NCI-H446 treated with DMSO at 0.1 percent for 48 hours (cell line): ENCODE data around the gene FER.
"Not testable (repeated sequence)": the region's sequence is repeated elsewhere in the genome, so short reads cannot be mapped to it uniquely, and the experiment has no call there.

Experiments used
- DNase-seq: peaks from one replicate; lab custom pipeline; 2025; lab: John Stamatoyannopoulos, UW

Gene FER

DNA sequence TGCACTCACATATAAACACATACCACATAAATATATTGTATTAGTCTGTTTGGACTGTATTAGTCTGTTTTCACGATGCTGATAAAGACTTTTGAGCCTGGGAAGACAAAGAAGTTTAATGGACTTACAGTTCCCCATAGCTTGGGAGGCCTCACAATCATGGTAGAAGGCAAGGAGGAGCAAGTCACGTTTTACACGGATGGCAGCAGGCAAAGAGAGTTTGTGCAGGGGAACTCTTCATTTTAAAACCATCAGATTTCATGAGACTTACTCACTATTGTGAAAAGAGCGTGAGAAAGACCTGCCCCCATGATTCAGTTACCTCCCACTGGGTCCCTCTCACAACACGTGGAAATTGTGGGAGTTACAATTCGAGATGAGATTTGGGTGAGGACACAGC, 133.4 kb downstream of the FER start:
- no peak for DNase-seq

DNA sequence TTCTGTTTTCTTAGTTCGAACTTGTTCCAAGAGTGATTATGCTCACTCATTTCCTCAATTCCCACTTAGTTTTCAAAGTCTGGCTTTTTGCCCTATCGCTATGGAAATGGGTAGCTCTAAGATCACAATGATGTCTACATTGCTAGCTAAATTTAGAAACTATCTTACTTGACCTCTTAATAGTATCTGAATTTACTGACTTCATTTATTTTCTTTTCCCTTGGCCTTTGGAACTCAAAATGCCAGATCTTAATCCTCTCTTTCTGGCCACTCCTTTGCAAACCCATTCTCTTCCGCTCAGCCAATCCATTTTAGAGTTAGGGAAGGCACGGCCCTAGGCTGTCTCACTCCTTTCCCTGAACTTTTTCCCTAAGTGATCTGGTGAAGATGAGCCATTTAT, 137.0 kb downstream of the FER start:
- peak; percentile 20 for DNase-seq

GRCh38 chr5:108898257-108898656, 150.6 kb downstream of the FER start:
- DNase-seq: no peak

DNA sequence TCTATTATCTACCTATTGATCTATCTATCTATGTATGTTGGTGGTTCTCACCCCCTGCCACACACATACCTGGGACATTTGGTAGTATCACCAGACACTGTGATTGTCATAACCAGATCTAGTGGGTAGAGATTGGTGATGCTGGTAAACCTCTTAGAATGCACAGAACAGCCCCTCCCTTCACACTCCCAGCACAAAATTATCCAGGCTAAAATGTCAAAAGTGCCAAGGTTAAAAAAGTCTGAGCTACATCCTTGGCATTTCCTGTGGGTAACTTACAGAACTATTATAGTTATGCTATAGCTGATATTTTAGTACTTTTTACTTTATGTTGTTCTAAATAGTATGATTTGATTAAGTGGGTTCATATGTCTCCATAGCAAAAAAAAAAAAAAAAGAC, 151.0 kb downstream of the FER start:
- DNase-seq: no peak

DNA sequence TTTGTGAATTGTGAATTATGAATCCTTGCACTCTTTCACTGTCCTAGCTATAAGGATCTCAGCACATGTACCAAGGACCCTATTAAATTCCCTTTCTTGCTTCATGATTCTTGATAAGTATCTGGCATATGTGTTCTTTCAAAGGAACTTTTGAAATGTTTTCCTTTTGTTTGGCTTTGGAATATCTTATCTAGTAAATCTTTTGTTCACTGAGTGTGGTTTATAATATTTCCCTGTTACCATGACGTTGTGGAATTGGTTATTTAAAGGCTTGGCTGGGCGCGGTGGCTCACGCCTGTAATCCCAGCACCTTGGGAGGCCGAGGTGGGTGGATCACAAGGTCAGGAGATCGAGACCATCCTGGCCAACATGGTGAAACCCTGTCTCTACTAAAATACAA, 151.5 kb downstream of the FER start:
- not testable (repeated sequence) for DNase-seq

GRCh38 chr5:108900668-108901067, 153.0 kb downstream of the FER start:
- no peak for DNase-seq

DNA sequence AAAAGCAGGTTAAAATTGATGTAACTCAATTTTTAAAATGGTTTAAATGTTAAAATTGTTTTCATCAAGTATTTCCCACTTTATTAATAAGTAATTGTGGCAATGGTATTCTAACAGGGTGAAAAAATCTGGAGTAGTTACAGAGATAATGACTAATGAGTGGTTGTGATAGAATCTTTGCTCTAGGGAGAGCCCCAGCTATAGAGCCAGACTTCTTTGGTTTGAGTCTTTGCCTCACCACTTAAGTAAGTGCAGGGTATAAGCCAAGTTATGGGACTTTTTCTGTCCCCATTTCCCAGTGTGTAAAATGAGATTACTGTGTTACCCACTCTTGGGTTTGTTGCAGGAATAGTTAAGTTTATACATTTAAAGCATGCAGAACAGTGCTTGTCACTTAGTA, 158.1 kb downstream of the FER start:
- no peak for DNase-seq

- DNase-seq: no peak
Observed at GRCh38 chr5:108910627-108911026, 162.9 kb downstream of the FER start.

DNA sequence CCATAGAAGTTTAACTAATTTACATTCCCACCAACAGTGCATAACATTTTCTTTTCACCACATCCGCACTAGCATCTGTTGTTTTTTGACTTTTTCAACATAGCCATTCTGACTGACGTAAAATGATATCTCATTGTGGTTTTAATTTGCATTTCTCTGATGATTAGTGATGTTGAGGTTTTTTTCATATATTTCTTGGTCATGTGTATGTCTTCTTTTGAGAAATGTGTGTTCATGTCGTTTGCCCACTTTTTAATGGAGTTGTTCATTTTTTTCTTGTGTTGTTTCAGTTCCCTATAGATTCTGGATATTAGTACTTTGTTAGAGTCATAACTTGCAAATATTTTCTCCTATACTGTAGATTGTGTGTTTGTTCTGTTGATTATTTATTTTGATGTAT, 163.4 kb downstream of the FER start:
- DNase-seq: no peak

DNA sequence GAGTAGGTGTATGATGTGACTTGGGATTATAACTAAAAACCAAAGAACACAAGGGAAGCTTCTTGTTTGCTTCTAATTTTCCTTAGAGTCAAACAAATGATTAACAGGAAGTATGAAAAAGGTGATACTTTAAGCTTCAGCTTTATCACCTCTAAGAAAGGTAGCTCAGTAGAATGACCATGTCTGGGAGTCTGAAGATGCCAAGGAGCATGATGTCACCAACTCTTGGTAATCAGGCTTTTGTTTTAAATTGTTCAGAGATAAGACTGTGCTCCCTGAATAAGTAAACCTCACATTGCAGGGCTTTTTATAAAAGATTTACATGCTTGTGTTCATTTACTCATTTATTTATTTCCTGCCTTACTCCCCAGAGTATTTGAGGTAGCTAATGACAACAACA, 169.9 kb downstream of the FER start:
- DNase-seq: no peak

DNA sequence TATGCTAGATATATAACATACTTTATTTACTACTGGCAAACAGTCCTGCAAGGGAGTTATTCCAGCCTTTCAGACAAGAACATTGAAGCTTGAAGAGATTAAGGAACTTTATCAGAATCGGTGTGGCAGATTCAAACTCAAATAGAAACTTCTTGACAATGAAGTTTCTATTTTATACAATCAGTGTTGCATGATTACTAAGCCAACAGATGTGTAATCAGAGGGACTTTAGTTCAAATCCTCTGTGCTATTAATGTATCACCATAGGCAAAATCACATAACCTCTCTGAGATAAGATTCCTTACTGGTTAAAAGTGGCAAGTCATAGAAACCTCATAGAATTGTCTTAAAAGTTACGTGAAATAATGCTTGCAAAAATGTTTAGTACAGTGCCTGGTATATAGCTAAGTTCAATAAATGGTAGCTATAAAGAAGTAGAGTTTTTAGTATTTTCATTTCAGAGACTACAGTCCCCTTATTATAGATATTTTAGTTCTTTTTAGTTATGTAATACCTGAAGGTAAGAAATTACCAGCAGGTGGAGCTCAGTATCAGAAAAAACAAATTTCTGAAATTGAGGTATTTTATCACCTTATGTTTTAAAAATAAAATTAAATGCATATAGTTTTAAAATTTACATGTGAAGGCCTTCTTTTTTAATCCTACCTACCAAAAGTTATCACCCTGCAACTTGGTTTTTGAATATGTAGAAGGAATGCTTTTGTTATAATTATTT, 172.1 kb downstream of the FER start:
- no peak for DNase-seq

GRCh38 chr5:108924457-108924961, 176.8 kb downstream of the FER start:
- no peak for DNase-seq

- DNase-seq: no peak
Observed at GRCh38 chr5:108925073-108925472, 177.4 kb downstream of the FER start.

DNA sequence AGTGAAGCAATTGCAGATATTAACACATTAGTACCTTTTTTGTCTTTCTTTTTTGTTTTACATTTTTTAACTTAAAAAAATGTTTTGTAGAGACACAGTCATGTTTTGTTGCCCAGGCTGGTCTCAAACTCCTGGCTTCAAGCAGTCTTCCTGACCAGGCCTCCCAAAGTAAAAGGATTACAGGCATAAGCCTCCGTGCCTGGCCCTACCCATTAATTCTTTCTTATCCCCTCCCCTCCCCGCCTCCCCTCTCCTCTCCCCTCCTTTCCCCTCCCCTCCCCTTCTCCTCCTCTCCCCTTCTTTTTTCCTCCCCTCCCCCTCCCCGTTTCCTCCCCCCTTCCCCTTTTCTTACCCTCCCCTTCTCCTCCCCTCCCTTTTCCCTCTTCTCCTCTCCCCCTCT, 182.4 kb downstream of the FER start:
- DNase-seq: no peak

GRCh38 chr5:108935611-108936010, 187.9 kb downstream of the FER start:
- DNase-seq: no peak

- DNase-seq: no peak
Observed at GRCh38 chr5:108937221-108937620, 189.5 kb downstream of the FER start.

GRCh38 chr5:108940506-108940905, 192.8 kb downstream of the FER start:
- no peak for DNase-seq

GRCh38 chr5:108941746-108942145, 194.0 kb downstream of the FER start:
- no peak for DNase-seq

GRCh38 chr5:108942701-108943100, 195.0 kb downstream of the FER start:
- no peak for DNase-seq

DNA sequence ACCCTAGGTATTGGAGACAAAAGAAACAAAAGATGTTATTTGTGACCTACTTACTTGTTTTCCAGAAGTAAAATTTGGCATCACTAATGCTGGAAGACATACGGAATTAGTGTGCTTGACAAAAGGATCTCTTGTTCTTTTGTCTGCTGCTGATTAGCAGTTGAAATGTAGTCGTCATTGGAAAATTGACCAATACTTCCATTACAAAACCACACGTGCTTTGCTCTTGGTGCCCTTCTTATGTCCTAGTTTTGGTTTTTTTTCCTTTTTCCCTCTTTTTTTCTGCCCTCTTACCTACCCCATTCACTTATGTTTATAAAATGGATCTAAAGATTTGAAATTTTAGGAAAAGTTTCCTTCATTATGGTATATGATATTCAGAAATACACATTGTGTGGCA, 197.4 kb downstream of the FER start:
- no peak for DNase-seq

- no peak for DNase-seq
Observed at GRCh38 chr5:108946008-108946407, 198.3 kb downstream of the FER start.

DNA sequence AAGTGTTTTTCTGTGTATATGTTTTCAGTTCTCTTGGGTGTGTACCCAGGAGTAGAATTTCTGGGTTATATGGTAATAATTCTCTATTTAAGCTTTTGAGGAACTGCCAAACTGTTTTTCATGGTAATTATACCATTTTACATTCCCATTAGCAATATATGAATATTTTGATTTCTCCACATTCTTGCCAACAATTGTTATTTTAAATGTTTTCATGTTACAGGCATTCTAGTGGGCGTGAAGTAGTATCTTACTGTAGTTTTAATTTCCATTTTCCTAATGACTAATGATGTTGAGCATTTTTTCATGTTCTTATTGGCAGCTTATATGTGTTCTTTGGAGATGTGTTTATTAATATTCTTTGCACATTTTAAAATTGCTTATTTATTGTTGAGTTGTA, 199.5 kb downstream of the FER start:
- DNase-seq: no peak

GRCh38 chr5:108950276-108950675, 202.6 kb downstream of the FER start:
- no peak for DNase-seq

DNA sequence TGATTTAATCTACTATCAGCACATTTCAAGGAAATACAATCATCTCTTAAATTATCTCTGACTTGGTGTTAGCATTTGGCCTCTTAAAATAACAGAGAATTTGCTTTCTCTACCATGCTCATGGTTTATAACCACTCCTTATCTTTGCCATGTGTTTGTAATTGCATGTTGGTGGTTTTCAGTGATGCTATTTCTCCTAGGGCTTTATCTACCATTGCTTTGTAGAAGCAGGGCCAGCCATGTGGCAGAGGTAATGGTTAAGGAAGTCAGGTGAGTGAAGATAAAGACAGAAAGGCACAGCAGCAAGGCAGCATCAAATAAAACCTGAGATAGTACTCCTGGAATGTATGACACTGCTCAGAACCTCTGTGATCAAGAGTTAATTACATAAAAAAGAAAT, 206.2 kb downstream of the FER start:
- no peak for DNase-seq
